GM21576 (cell line): ENCODE measurements around the gene SLC25A13.

Experiments
- ATAC-seq: cut with Tn5 transposase; IDR thresholded peaks from one replicate; pipeline ENCODE4 v1.9.1; 2021; ENCODE audit warnings: mild to moderate bottlenecking, moderate library complexity; ENCODE audit not compliant: unreplicated experiment

SLC25A13 gene

DNA sequence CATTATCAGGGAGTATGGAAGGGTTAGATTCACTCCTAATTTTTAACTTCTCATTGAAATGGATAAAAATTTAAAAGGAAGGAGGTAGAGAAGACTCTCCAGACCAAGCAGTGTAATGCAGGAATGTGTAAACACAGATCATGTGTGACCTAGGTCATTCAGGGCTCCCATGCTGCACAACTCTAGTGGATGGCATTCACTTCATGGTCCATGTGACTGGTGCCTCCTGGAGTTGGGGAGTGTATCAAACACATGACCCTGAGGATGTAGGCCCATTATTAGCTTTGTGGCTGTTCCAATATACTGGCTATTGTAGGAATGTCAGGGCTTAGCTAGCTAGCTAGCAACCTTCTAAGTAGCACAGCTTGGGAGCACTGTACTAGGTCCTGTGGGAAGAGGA, 109.9 kb downstream of the SLC25A13 start:
- no peak for ATAC-seq

DNA sequence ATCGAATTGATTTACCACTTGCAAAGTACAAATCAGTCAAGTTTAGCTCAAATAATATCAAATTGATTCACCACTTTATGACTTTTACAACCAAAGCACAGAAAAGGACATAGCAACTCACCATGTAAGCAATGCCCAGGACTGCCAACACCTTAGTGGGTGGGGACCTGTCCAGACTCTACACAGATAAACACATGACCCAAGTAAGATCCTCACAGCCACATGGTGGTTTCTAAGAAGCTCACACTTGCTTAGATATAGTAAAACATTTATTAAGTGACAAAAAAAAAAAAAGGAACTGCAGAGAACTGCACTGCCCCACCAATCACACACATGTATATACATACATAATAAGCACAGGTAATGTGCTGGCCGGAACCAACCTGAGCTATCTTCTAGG, 116.2 kb downstream of the SLC25A13 start:
- no peak for ATAC-seq

DNA sequence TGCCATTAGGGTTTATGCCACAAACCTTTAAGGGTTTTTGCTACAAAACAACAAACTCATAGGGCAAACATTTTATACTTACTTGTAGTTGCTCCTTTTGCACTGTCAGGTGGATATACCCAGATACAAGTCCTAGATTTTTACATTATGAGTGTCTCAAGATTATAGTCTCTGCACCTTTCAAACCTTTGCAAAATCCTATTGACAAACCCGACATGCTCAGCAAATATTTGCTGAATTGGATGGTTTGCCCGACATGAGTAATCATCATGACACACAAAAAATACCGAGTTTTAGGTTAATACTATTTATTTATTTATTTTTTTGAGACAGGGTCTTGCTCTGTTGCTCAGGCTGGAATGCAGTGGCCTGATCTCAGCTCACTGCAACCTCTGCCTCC, 117.3 kb downstream of the SLC25A13 start:
- ATAC-seq = no peak

DNA sequence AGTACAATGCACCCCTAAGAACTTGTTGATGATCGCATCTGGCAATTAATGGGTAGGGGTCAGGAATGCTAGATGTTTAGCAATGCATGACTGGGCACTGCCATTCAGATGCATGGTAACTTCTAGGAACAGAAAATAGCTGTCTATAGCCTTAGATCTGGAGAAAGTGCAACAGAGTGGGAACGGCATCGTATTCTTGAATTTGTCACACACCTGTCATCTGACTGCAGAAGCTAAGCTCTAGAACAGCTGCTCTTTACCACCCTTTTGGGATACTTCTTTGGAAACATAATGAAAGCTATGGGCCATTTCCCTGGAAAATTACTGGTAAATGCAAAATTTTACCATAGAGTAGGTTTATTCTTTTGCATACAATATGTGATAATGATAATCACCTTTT, 118.1 kb downstream of the SLC25A13 start:
- ATAC-seq = no peak

DNA sequence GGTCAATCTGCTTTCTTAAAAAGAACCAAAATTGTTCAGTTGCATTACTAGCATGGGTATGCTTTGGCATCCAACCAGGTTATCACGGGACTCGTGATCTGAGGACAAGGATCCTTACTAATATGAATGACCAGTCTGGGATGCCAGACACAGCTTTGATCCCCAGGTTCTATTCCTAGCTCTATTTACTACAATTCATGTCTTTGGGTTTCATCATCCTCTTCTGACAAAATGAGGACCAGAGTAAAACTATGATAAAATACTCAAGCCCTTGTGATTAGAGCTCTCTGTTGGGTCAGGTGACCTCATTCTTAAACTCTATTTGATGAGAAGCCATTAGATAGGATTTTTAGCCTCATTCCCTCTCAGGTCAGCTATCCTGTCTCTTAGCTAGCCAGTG, 119.8 kb downstream of the SLC25A13 start:
- ATAC-seq = no peak

GRCh38 chr7:96200740-96201139, 121.2 kb downstream of the SLC25A13 start:
- ATAC-seq = no peak

GRCh38 chr7:96199421-96199820, 122.5 kb downstream of the SLC25A13 start:
- ATAC-seq = no peak

GRCh38 chr7:96198047-96198636, 123.8 kb downstream of the SLC25A13 start:
- no peak for ATAC-seq

DNA sequence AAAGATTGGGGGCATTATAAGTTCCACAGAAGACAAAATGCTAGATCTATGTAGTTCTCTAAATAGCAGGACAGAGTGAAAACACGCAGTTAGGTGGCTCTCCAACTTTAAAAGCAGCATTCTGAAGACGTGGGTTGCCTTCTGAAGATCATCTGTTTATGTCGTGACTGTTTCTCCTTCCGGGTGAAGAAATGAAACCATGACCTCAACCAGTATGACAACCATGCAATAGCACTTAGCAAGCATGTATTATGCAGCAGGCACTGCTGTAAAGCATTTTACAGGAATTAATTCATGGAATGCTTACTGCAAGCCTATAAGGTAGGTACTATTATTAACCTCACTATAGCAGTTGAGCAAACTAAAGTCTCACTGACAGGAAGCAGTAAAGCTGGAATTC, 125.2 kb downstream of the SLC25A13 start:
- no peak for ATAC-seq

GRCh38 chr7:96189129-96189820, 132.6 kb downstream of the SLC25A13 start:
- ATAC-seq = no peak

GRCh38 chr7:96188591-96188991, 133.3 kb downstream of the SLC25A13 start:
- ATAC-seq = no peak

- ATAC-seq = no peak
These were observed 133.7 kb downstream of the SLC25A13 start for GRCh38 chr7:96188174-96188581.

GRCh38 chr7:96187735-96188134, 134.2 kb downstream of the SLC25A13 start:
- no peak for ATAC-seq

- ATAC-seq = no peak
These were observed 137.1 kb downstream of the SLC25A13 start for GRCh38 chr7:96184783-96185182.

DNA sequence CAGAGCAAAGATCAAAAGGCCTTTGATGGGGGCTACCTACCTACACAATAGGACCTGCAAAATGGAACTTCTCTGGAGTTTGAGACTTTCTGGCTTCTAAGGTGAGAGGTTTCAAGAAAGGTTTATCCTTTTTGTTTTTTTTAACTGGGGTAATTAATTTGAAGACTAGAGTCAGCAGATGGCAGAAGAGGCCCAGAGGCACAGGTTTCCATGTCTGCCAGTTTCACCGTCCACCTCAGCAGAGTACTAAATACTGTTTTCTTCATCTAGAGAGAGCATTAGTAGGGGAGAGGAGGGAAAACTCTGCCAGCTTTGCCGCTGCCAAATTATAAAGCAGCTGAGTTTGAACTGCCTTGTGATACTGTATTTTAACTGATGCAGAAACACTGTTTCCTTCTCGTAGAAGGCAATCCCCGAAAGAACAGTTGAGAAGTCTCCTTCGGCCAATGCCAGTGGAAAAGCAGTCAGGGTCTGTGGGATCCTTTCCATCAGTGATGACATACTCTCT, 138.7 kb downstream of the SLC25A13 start:
- ATAC-seq = no peak

DNA sequence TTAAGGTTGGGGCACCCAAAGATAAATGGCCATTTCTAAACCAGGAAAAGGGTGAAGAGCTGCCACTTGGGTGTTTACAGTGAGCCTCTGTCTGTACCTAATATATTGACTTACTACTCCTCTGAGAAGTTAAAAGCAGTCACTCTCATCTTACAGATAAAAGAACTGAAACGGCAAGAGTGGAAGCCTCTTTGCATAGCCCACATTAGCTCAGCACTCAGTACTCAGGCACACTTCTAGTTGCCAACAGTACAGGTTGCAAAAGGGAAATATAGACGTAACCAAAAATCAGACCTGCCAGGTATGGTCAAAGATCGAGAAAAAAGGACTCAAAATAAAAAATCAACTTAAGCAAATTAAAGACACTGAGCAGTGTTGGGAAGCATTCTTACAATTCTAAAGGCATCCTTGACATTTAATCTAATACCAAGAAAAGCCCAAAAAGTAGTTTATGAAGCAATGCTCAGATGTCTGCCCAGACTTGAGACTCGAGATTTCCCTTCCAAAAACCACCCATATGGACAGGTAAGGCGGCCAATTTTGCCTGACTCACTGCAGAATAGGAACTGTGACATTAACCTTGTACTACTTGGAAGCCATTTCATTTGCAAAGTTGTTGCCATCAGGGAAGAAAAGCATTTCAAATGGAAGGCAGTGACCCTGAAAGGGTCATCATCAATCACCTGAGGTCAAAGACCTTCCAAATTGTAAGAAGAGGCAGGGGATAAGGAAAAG, 139.3 kb downstream of the SLC25A13 start:
- ATAC-seq = peak; percentile 84

- no peak for ATAC-seq
These were observed 140.7 kb downstream of the SLC25A13 start for GRCh38 chr7:96181174-96181573.

DNA sequence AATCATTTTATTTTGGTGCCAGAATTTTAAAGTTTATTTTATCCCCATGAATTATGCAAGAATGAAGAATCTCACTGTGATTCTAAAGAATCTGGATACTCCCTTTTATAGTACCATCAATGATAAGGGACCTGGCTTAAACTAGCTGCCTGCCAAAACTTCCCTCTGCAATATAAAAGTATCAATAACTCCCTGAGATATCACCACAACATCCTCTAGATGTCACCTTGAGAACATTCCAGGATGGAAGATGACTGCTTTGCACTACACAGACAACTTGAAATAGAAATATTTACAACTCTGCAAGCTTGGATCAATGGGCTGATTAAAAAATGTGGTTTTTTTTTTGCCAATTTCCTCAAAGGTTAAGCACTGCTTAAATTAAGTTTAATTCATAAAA, 142.1 kb downstream of the SLC25A13 start:
- ATAC-seq = no peak

DNA sequence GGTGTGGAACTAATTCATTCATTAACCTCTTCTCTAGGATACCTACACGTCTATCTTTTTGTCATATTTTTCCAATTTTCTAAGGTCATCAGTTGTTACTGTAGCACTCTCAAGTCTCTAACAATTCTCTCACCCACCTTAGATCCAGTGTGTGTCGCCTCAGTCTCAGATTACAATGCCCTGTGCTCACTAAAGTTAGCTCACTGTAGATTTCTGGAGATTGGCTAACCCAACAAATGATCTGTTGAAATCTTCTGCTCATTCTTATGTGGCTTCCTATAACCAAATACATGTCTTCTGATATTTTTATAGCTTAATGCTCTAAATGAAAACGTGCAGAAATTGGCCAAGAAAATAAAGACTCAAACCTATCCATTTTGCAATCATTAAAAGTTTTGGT, 142.6 kb downstream of the SLC25A13 start:
- no peak for ATAC-seq

- ATAC-seq = no peak
These were observed 143.3 kb downstream of the SLC25A13 start for GRCh38 chr7:96178581-96178980.

DNA sequence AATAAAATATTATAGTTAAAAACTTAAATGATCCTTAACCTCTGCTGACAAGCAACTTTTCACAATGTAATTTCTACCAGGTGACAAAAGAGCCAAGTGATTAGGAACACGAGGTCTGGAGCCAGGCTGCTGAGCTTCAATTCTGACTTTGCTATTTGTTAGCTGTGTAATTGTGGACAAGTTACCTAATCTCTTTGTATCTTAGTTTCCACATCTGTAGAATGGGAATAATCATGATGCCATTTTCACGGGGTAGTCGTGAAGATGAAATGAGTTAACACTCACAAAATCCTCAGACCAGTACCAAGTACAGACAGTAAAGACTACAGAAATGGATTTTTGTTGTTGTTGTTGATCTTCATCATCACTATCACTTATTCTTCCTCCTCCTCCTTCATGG, 144.5 kb downstream of the SLC25A13 start:
- no peak for ATAC-seq

DNA sequence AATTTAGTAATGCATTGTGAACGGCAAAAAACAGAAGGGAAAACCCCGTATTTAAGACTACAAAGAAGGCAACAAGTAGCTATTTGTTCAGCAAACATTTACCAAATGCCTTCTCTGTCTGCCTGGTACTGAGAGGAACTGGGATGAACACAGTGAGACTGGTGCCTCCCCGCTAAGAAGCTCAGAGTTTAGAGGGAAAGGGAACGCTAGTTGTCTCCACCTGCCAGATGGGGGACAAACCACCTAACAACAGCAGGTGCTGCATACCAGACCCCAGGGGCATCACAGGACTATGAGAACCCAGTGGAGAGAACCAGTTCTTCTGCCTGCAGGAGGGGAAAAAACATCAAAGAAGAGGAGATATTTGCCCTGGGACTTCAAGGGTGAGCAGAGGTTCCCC, 147.1 kb downstream of the SLC25A13 start:
- no peak for ATAC-seq
